SU-DHL-6 (cell line): ENCODE measurements around the gene GRM3.

ENCODE experiments used
- H2AFZ ChIP-seq: fragments of 200-600 bp; sonication (generic); 2 replicates; pipeline ENCODE4 v1.6.1; 2014; ENCODE audit warnings: low read depth, mild to moderate bottlenecking, moderate library complexity, mixed read lengths, antibody characterized with exemption, low read length; ENCODE audit not compliant: severe bottlenecking
- H3F3A ChIP-seq: fragments of 200-600 bp; shearing (Covaris generic); 2 replicates; pipeline ENCODE4 v1.6.0; 2016; ENCODE audit warnings: antibody characterized with exemption, mild to moderate bottlenecking; ENCODE audit not compliant: insufficient read depth
- H3K27ac ChIP-seq: fragments of 200-600 bp; sonication (generic); 2 replicates; pipeline ENCODE4 v1.5.1; 2016; ENCODE audit warnings: low read depth, mild to moderate bottlenecking, low read length, moderate library complexity, mixed read lengths
- H3K27me3 ChIP-seq: fragments of 200-600 bp; sonication (generic), shearing (Covaris generic); 2 replicates; pipeline ENCODE4 v1.6.0; 2014; ENCODE audit warnings: mild to moderate bottlenecking, low read length
- H3K36me3 ChIP-seq: fragments of 200-600 bp; sonication (generic); 2 replicates; pipeline ENCODE4 v1.6.1; 2014; ENCODE audit warnings: mild to moderate bottlenecking, low read length, mixed read lengths
- H3K4me2 ChIP-seq: fragments of 300-600, 200-600 bp; shearing (Covaris generic), sonication (generic); 2 replicates; pipeline ENCODE4 v1.6.0; 2014; ENCODE audit warnings: low read length, low read depth, mild to moderate bottlenecking; ENCODE audit not compliant: poor library complexity, severe bottlenecking
- H3K4me3 ChIP-seq: fragments of 200-600 bp; sonication (generic); 2 replicates; pipeline ENCODE4 v1.5.1; 2014; ENCODE audit warnings: antibody characterized with exemption, low read length, mild to moderate bottlenecking, mixed read lengths; ENCODE audit not compliant: insufficient read depth, poor library complexity, severe bottlenecking
- H3K79me2 ChIP-seq: fragments of 200-600 bp; sonication (generic); 2 replicates; pipeline ENCODE4 v1.6.1; 2014; ENCODE audit warnings: mild to moderate bottlenecking, low read length, moderate library complexity; ENCODE audit not compliant: insufficient read depth
- H3K9ac ChIP-seq: fragments of 200-600 bp; sonication (generic); 2 replicates; pipeline ENCODE4 v1.7.0; 2014; ENCODE audit warnings: mild to moderate bottlenecking, low read length
- H3K9me2 ChIP-seq: fragments of 200-600 bp; sonication (generic); replicated peaks from 2 replicates; pipeline ENCODE4 v1.6.1; 2014; ENCODE audit warnings: low read length; ENCODE audit not compliant: insufficient read depth
- H3K9me3 ChIP-seq: fragments of 200-600 bp; sonication (generic); 2 replicates; pipeline ENCODE4 v1.6.1; 2014; ENCODE audit warnings: low read length, mixed read lengths; ENCODE audit not compliant: insufficient read depth
- H4K20me1 ChIP-seq: fragments of 200-600 bp; sonication (generic); 2 replicates; pipeline ENCODE4 v1.6.1; 2014; ENCODE audit warnings: low read depth, mild to moderate bottlenecking, antibody characterized with exemption, low read length, moderate library complexity, mixed read lengths
- CTCF ChIP-seq: fragments of 200-600 bp; sonication (generic); IDR thresholded peaks from one replicate; pipeline ENCODE4 v1.5.1; 2017; ENCODE audit warnings: antibody characterized with exemption, mild to moderate bottlenecking, low read length, moderate library complexity; ENCODE audit not compliant: insufficient read depth, poor library complexity, severe bottlenecking
- EZH2phosphoT487 ChIP-seq: fragments of 200-600 bp; sonication (generic), shearing (Covaris generic); conservative IDR thresholded peaks from 2 replicates; pipeline ENCODE4 v1.6.1; 2018; ENCODE audit warnings: mild to moderate bottlenecking, antibody characterized with exemption, low read length, moderate library complexity, mixed read lengths

GRM3 gene

GRCh38 chr7:86776136-86776535 is 132.4 kb downstream of the GRM3 start:
- H3F3A ChIP-seq: no peaks in the 10 kb centered on the region
- H3K36me3 ChIP-seq: no peaks in the 10 kb centered on the region
- H3K27ac ChIP-seq: no peak overlapping the region
- no peak overlapping the region for H3K9ac ChIP-seq
- no peaks in the 10 kb centered on the region for H3K79me2 ChIP-seq
- TF ChIP-seq CTCF (no peak), EZH2phosphoT487 (no peak)
- no peaks in the 10 kb centered on the region for H4K20me1 ChIP-seq
- H3K4me2 ChIP-seq: no peak overlapping the region
- H3K9me3 ChIP-seq: no peaks in the 10 kb centered on the region
- H2AFZ ChIP-seq: no peak overlapping the region
- no peaks in the 10 kb centered on the region for H3K9me2 ChIP-seq
- H3K4me3 ChIP-seq: no peak overlapping the region
- no peaks in the 10 kb centered on the region for H3K27me3 ChIP-seq

GRCh38 chr7:86778271-86778670 is 134.6 kb downstream of the GRM3 start:
- no peaks in the 10 kb centered on the region for H3F3A ChIP-seq
- no peak overlapping the region for H2AFZ ChIP-seq
- H3K9ac ChIP-seq: no peak overlapping the region
- H3K9me3 ChIP-seq: no peaks in the 10 kb centered on the region
- no peaks in the 10 kb centered on the region for H3K9me2 ChIP-seq
- no peak overlapping the region for H3K27ac ChIP-seq
- H3K36me3 ChIP-seq: no peaks in the 10 kb centered on the region
- H3K4me3 ChIP-seq: no peak overlapping the region
- H3K79me2 ChIP-seq: no peaks in the 10 kb centered on the region
- H3K4me2 ChIP-seq: no peak overlapping the region
- no peaks in the 10 kb centered on the region for H3K27me3 ChIP-seq
- TF ChIP-seq EZH2phosphoT487 (no peak), CTCF (no peak)
- no peaks in the 10 kb centered on the region for H4K20me1 ChIP-seq

GRCh38 chr7:86784765-86785164 is 141.1 kb downstream of the GRM3 start:
- no peaks in the 10 kb centered on the region for H4K20me1 ChIP-seq
- TF ChIP-seq CTCF: no peak
- TF ChIP-seq EZH2phosphoT487: no peak

More at GRCh38 chr7:86784765-86785164, 141.1 kb downstream of the GRM3 start:
- no peaks in the 10 kb centered on the region for H3K9me2 ChIP-seq
- H3K4me3 ChIP-seq: no peak overlapping the region
- no peaks in the 10 kb centered on the region for H3K27me3 ChIP-seq
- H3K4me2 ChIP-seq: no peak overlapping the region
- H3F3A ChIP-seq: no peaks in the 10 kb centered on the region
- H3K9me3 ChIP-seq: no peaks in the 10 kb centered on the region
- no peak overlapping the region for H2AFZ ChIP-seq
- no peak overlapping the region for H3K27ac ChIP-seq
- H3K9ac ChIP-seq: no peak overlapping the region
- no peaks in the 10 kb centered on the region for H3K79me2 ChIP-seq
- H3K36me3 ChIP-seq: no peaks in the 10 kb centered on the region
